SKM-1 (cell line): ENCODE data around the gene PHACTR3.

Experiments
- DNase-seq: peaks from one replicate; lab custom pipeline; 2025; ENCODE audit not compliant: unreplicated experiment; lab: John Stamatoyannopoulos, UW

PHACTR3 gene

DNA sequence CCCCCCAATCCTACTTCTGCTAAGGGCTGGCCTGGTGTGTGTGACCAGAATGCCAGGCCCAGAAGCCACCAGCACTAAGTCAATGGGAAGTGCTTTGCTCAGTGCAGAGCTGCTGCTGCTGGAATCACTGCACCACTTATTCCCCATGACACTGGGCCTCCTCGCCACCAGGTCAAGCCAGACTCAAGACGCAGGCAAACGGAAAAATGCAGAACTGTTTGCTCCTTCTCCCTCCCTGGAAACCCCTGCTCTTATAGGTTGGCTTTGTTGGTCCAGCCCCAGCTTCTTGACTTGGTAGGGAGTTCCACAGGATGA, 121.9 kb downstream of the PHACTR3 start:
- DNase-seq, result no peak

- no peak for DNase-seq
Observed at GRCh38 chr20:59728722-59729430, 124.5 kb downstream of the PHACTR3 start.

GRCh38 chr20:59729506-59729905, 125.2 kb downstream of the PHACTR3 start:
- no peak for DNase-seq

DNA sequence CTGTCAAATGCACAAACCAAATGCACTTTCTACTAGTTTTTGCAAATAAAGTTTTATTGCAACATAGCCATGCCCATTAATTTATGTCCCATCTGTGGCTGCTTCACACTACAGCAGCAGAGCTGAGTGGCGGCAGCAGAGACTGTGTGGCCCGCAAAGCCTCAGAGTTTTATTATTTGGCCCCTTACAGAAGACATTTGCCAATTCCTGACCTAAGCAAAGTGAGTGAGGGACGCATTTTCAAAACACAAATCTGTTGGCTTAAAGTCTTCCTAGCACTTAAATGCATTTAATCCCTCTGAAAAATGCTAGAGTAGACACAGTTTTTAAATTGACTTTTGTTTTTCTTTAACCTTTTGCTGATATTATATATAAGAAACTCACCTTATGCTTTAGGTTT, 126.4 kb downstream of the PHACTR3 start:
- no peak for DNase-seq

DNA sequence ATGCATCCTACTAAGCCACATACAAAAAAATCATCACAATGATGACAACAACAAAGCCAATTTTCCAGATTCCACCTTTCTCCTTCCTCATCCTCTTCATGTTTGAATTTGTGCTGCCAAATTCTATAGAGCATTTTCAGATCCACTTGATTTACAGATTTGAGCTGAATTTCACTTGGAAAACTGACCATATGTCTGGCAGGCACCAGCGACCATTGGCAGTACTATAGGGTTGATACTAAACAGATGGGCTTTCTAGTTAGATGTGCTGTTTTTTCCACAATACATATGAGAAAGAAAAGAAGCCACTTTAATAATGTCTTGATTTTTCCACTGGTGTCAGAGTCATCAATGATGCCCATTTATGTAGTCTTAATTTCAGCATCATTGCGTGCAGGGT, 127.0 kb downstream of the PHACTR3 start:
- DNase-seq, result no peak

- DNase-seq, result peak; percentile 18
Observed at GRCh38 chr20:59733351-59733750, 129.0 kb downstream of the PHACTR3 start.

DNA sequence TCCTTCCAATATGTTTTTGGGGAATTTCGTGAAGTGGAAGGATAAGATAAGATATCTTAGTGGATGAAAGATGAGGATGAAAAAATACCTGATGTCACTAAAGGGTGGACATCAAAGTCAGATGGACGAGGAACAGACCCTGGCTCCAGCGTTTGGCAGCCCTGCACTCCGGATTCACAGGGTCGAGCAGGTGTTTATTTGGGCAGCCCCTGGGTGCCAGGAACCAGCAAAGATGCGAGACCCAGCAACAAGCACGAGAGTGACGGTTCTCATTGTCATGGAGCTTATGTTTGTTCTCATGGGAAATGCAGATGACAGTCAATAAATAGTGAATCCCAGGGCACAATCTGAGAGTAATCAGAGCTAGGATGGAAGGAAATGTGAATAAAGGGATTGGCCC, 131.1 kb downstream of the PHACTR3 start:
- no peak for DNase-seq

- DNase-seq, result no peak
Observed at GRCh38 chr20:59735917-59736316, 131.6 kb downstream of the PHACTR3 start.

GRCh38 chr20:59736366-59736765, 132.0 kb downstream of the PHACTR3 start:
- no peak for DNase-seq

DNA sequence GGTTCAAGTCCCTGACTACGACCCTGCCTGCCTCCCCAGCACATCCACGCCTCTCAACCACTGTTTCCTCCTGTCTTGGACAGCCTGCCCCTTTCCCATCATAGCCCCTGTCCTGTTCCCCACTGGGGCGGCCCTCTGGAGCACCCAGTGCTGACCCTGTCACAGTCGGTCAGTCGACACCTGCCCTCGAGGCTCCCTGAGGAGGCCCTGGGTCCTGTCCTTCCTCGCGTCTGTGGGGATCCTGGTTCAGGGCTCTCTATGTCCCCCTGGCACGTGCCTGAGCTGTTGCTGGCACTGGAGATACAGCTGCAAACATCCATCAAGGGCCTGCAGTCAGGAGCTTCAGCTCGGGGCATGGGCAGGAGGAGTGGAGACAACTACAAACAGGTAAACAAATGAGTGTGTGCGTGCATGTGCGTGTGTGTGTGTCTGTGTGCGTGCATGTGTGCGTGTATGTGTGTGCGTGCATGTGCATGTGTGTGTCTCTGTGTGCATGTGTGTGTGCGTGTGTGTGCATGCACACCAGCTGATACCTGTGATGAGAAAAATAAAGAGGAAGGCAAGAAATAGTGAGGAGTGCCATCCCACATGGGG, 132.8 kb downstream of the PHACTR3 start:
- DNase-seq, result no peak

- DNase-seq, result no peak
Observed at GRCh38 chr20:59737816-59738215, 133.5 kb downstream of the PHACTR3 start.

- DNase-seq, result no peak
Observed at GRCh38 chr20:59738851-59739250, 134.5 kb downstream of the PHACTR3 start.

DNA sequence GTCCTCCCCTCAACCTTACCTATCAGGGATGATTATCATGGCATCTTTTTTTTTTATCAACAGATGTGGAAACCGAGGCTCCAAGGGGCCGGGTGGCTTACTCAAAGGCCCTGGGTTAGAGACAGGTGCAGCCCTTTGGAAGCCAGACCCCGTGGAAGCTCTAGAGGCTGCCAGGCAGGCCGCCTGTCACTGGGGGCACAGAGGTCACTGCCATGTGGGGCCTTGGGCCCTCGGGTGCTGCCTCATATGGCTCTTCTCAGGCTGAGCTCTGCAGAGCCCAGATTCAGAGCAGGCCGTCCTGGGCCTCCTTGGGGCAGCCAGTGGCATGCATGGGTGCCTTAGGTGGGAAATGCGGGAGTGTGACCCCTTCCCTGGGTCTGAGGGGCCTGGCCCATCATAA, 136.3 kb downstream of the PHACTR3 start:
- DNase-seq, result no peak

DNA sequence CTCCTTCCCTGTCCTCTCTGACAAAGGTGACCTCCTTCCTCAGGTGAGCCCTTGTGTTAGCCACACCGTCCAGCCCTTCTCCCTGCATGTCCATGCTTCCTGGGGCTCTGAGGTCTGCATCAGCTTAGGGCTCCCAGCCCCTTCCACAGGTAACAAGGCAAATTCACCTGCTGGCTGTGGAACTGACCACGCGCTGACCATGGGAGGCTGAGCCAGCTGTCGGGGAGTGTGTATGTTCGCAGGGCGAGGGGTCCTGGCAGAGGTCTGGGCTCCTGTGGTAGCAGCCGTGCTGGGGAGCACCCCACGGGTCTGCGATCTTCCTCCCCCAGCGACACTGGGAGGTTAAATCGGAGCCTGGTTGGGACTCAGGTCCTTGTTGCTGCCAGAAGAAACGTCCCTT, 136.7 kb downstream of the PHACTR3 start:
- no peak for DNase-seq

- DNase-seq, result no peak
Observed at GRCh38 chr20:59742351-59743095, 138.2 kb downstream of the PHACTR3 start.

DNA sequence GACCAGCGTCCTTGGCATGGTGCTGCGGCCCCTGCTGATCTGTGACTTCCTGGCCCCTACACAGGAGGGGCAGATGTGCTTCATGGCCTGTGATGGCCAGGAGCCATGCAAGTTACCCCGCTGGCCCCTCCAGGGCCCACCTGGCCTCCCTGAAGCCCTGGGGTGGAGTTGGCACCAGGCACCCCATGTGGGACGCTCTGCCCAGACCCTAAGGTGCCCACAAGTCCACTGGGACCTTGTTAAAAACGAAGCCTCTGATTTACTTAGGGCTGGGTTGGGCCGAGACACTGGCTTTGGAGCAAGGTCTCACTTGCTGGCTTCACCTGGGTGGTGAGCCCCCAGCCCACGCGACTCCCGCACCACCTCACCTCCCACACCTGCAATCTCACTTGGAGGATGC, 139.0 kb downstream of the PHACTR3 start:
- DNase-seq, result no peak

DNA sequence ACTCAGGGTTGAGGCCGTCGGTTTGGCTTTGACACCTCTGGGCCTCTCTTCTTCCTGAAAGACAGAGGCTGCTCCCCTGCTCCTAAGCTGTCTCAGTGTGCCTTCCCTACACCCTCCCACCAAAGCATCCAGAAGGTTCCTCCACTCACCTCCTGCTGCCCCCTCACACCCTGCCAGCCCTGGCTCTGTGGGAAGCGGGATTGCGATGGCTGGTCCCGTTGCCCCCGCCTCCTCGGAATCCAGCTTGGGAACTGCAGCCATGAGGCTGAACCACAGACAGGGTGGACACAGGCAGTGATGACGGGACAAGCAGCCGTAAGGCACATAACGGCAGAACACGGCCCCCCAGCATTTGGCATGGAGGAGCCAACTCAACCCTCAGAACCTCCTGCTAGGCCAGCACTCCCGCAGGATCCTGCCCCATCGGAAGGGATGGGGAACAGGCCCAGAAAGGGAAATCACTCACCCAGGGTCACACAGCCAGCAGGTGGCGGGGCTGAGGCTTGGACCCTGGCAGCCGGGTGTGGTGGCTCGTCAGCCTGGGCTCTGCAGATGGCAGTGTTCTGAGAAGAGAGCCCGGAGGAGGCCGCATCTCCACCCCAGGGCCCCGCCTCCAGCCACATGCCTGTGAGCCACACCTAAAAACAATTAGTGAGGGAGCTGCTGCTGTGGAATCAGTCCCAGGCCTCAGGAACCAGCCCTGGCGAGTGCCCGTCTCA, 139.6 kb downstream of the PHACTR3 start:
- DNase-seq, result no peak

GRCh38 chr20:59744756-59745155, 140.4 kb downstream of the PHACTR3 start:
- no peak for DNase-seq

DNA sequence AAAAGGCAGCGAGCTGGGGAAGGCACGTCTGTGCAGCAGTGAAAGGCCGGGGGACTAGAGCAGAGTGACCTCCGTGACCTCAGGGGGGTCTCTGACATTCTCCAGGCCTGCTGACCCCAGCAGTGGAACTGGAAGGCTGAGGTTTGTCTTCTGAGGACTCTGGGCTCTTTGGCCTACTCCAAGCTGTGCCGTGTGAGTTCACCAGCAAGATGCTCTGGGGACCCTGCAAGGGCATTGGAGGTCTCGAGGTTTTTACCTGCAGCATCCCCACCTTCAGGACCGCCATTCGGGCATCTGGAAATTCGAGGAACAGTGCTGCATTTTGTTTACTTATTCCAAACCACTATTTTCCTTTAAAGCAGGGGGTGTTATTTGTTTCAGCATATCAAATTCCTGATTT, 140.9 kb downstream of the PHACTR3 start:
- DNase-seq, result no peak

GRCh38 chr20:59745716-59746115, 141.4 kb downstream of the PHACTR3 start:
- no peak for DNase-seq

DNA sequence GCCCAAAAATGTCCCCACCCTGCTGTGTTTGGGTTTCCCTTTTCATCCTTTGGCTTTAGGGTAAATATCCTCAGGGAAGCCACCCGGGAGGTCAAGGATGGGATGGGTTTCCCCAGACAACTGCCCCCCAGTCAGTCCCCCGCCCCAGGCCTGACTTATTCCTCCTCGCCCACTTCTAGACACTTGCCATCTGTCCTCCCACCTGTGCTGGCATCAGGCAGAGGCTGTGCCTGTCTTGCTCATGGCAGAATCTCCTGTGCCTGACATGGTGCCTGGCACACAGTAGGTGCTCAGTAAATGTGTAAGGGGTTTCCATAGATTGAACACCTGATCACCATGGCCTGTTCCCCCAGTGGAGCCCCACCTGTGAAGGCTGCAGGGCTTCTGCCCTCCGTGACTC, 141.8 kb downstream of the PHACTR3 start:
- no peak for DNase-seq
